ENCODE measurements around the gene UBASH3B.

UBASH3B gene

DNA sequence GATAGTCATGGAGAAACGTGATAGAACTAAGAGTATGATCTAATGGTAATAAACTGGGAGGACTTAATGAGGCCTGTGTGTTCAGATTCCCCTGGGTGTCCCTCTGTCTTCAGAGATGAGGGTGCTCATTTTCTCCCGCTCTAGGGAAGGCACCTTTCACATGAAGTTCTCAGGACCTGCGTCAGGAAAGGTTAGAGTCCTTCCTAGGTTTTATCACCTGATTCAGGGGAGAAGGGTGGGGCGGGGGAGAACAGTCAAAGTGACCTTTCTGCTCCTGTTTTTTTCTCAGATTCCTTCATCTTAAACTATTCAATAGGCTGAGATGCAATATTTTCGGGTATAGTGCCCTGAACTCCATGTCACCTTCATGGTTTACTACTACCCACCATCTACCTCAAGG is 160.4 kb downstream of the UBASH3B start:
- TF ChIP-seq POLR2AphosphoS5 (IDR thresholded peaks at IDR 0.05; ENCODE audit: low read depth, low read length) (peak; percentile 45; the same call in 1 of the 2 replicates), SIN3A (IDR thresholded peaks at IDR 0.05; ENCODE audit: borderline replicate concordance, insufficient read depth, low read length) (no peak), FOXP2 (optimal IDR thresholded peaks at IDR 0.05; ENCODE audit: borderline replicate concordance, extremely low read depth, extremely low read length, insufficient read depth) (no peak), TAF1 (IDR thresholded peaks at IDR 0.05; ENCODE audit: borderline replicate concordance, insufficient read depth, low read length) (no peak)
- TF ChIP-seq, protein P1, sequence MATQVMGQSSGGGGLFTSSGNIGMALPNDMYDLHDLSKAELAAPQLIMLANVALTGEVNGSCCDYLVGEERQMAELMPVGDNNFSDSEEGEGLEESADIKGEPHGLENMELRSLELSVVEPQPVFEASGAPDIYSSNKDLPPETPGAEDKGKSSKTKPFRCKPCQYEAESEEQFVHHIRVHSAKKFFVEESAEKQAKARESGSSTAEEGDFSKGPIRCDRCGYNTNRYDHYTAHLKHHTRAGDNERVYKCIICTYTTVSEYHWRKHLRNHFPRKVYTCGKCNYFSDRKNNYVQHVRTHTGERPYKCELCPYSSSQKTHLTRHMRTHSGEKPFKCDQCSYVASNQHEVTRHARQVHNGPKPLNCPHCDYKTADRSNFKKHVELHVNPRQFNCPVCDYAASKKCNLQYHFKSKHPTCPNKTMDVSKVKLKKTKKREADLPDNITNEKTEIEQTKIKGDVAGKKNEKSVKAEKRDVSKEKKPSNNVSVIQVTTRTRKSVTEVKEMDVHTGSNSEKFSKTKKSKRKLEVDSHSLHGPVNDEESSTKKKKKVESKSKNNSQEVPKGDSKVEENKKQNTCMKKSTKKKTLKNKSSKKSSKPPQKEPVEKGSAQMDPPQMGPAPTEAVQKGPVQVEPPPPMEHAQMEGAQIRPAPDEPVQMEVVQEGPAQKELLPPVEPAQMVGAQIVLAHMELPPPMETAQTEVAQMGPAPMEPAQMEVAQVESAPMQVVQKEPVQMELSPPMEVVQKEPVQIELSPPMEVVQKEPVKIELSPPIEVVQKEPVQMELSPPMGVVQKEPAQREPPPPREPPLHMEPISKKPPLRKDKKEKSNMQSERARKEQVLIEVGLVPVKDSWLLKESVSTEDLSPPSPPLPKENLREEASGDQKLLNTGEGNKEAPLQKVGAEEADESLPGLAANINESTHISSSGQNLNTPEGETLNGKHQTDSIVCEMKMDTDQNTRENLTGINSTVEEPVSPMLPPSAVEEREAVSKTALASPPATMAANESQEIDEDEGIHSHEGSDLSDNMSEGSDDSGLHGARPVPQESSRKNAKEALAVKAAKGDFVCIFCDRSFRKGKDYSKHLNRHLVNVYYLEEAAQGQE (IDR thresholded peaks at IDR 0.05; ENCODE audit: insufficient read depth in 1 of 2, low read depth in 2 of 2, low read length in 2 of 2) = no peak

DNA sequence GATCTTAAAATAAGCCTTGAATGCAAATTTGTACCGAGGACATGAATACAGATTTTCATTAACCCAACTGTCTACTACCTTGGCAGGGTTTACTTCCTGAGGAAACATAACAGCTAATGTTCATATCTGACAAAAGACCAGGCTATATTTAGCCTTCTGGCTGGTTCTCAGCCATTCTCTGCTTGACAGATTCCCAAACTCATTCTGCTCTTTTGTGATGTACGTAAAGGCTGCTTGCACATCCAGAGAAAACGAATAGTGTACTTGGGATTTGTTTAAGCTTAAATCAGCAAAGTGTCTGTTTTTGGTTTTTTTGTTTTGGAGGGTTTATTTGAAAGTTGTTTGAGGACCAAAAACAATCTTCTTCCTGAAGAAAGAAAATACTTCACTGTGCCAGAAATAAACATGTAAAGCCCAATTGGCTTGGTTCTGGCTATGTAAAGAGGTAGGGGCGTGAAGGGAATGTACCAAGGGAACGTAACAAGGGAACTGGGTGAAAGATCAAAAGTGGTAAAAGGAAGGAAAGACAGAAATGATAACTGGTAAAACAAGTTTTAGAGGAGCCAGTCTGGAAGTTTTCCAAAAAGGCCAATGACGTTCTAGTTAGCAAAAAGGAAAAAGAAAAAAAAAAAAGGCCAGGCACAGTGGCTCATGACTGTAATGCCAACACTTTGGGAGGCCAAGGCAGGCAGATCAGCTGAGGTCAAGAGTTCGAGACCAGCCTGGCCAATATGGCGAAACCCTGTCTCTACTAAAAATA is 161.4 kb downstream of the UBASH3B start:
- TF ChIP-seq TAF1 (IDR thresholded peaks at IDR 0.05; ENCODE audit: borderline replicate concordance, insufficient read depth, low read length) (no peak), POLR2AphosphoS5 (IDR thresholded peaks at IDR 0.05; ENCODE audit: low read depth, low read length) (no peak)
- TF ChIP-seq, protein P1 (IDR thresholded peaks at IDR 0.05; ENCODE audit: insufficient read depth in 1 of 2, low read depth in 2 of 2, low read length in 2 of 2) = no peak

DNA sequence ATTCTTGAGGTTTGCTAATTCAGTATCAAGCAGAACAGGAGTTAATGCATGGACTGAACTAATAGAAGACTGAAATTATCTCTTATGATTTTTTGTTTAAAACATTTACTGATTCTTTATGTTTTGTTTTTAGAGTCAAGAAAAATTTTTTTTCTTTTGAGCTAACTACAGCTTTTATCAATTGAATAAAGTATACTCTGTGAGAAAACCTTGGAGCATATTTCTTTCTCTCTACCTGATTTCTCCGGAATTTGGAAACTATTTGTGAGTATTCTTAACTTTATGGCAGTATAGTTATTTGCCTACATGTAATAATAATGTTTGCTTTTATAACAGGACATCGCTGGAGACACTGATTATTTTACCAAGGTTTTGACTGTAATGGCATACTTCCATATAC is 164.6 kb downstream of the UBASH3B start:
- TF ChIP-seq SIN3A (IDR thresholded peaks at IDR 0.05; ENCODE audit: borderline replicate concordance, insufficient read depth, low read length) = no peak

DNA sequence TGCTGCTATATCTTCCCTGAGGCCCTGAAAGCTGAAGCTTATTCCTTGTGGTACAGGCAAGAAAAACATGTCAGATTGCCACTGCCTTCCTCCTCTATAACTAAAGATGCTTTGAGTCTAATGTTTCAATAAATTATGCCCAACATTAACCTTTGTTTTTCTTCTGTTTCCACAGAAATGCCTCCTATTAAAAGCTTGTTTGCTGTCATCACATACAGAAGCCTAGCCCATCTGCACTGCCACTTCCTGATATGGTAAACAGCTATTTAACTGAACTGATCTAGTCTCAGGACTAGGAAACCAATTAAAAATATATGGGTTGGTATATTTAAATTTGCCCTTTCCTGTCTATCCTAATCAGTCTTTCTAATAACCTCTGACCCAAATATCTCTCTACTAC is 165.6 kb downstream of the UBASH3B start:
- TF ChIP-seq FOXP2 (optimal IDR thresholded peaks at IDR 0.05; ENCODE audit: borderline replicate concordance, extremely low read depth, extremely low read length, insufficient read depth) = no peak
- no peak for TF ChIP-seq POLR2AphosphoS5 (IDR thresholded peaks at IDR 0.05; ENCODE audit: low read depth, low read length)
- TF ChIP-seq, protein P1 (IDR thresholded peaks at IDR 0.05; ENCODE audit: insufficient read depth in 1 of 2, low read depth in 2 of 2, low read length in 2 of 2) = no peak
- no peak for TF ChIP-seq SIN3A (IDR thresholded peaks at IDR 0.05; ENCODE audit: borderline replicate concordance, insufficient read depth, low read length)
- no peak for TF ChIP-seq TAF1 (IDR thresholded peaks at IDR 0.05; ENCODE audit: borderline replicate concordance, insufficient read depth, low read length)

DNA sequence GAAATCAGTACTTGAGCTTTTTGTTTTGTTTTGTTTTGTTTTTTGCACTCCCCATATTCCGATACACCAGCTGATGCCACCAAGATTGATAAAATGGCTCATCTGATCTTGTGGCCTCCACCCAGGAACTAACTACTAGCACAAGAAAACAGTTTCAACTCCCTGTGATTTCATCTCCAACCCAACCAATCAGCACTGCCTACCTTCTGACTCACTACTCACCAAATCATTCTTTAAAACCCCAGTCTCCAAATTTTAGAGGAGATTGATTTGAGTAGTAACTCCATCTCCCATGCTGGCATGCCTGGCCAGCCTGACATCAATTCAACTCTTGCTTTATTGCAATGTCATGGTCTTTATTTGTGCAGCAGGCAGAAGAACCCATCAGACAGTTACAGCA is 166.7 kb downstream of the UBASH3B start:
- TF ChIP-seq, protein P1 (IDR thresholded peaks at IDR 0.05; ENCODE audit: insufficient read depth in 1 of 2, low read depth in 2 of 2, low read length in 2 of 2) = no peak
- TF ChIP-seq TAF1 (IDR thresholded peaks at IDR 0.05; ENCODE audit: borderline replicate concordance, insufficient read depth, low read length) = no peak
- TF ChIP-seq POLR2AphosphoS5 (IDR thresholded peaks at IDR 0.05; ENCODE audit: low read depth, low read length) = no peak
- TF ChIP-seq SIN3A (IDR thresholded peaks at IDR 0.05; ENCODE audit: borderline replicate concordance, insufficient read depth, low read length) = no peak

Measured in PFSK-1 (cell line).